ENCODE measurements around the gene MRPL30. TPM values are rescaled to one million over a fixed set of nuclear protein-coding genes. Genes with fewer than 3 reads are reported as not detected.

Gene MRPL30
- total RNA-seq, 1 donor from 2014 or later = 40.2 TPM

- Mint-ChIP-seq H3K27me3 (ENCODE audit: unreplicated experiment) (peaks cover 1% of the 10 kb centered on the region), H3K27ac (ENCODE audit: unreplicated experiment) (peak within 1 kb of the TSS; percentile 71), H3K4me1 (ENCODE audit: low read depth, unreplicated experiment) (peaks cover 3% of the 10 kb centered on the region), H3K4me3 (ENCODE audit: unreplicated experiment) (peak within 1 kb of the TSS; percentile 93), H3K36me3 (ENCODE audit: unreplicated experiment) (no peaks in the 10 kb centered on the region), H3K9me3 (ENCODE audit: unreplicated experiment) (peaks cover 2% of the 10 kb centered on the region)
- TF ChIP-seq CTCF (IDR thresholded peaks at IDR 0.05; ENCODE audit: partially characterized antibody, unreplicated experiment) = no peak
- peak; percentile 91 for DNase-seq
Measured at GRCh38 chr2:99154643-99155536, 26.1 kb upstream of the MRPL30 start, which contains the start of the genes LIPT1 and TSGA10. TSS of gene LIPT1 (plus strand) at chr2:99154967. CDS start at chr2:99161958, 6,991 bp downstream. TSS of gene TSGA10 (minus strand) at chr2:99154942. CDS start at chr2:99109439, 45,503 bp downstream.

GRCh38 chr2:99156891-99157290, 24.1 kb upstream of the MRPL30 start:
- Mint-ChIP-seq H3K27me3 (ENCODE audit: unreplicated experiment) (peaks cover 1% of the 10 kb centered on the region), H3K4me1 (ENCODE audit: low read depth, unreplicated experiment) (peaks cover 3% of the 10 kb centered on the region), H3K9me3 (ENCODE audit: unreplicated experiment) (peaks cover 2% of the 10 kb centered on the region), H3K27ac (ENCODE audit: unreplicated experiment) (no peak overlapping the region), H3K4me3 (ENCODE audit: unreplicated experiment) (no peak overlapping the region), H3K36me3 (ENCODE audit: unreplicated experiment) (no peaks in the 10 kb centered on the region)
- no peak for DNase-seq
- no peak for TF ChIP-seq CTCF (IDR thresholded peaks at IDR 0.05; ENCODE audit: partially characterized antibody, unreplicated experiment)

- Mint-ChIP-seq H3K4me1 (ENCODE audit: low read depth, unreplicated experiment) (peaks cover 3% of the 10 kb centered on the region), H3K27ac (ENCODE audit: unreplicated experiment) (no peak overlapping the region), H3K36me3 (ENCODE audit: unreplicated experiment) (no peaks in the 10 kb centered on the region), H3K4me3 (ENCODE audit: unreplicated experiment) (no peak overlapping the region), H3K27me3 (ENCODE audit: unreplicated experiment) (peaks cover 1% of the 10 kb centered on the region), H3K9me3 (ENCODE audit: unreplicated experiment) (peaks cover 2% of the 10 kb centered on the region)
- DNase-seq = no peak
- no peak for TF ChIP-seq CTCF (IDR thresholded peaks at IDR 0.05; ENCODE audit: partially characterized antibody, unreplicated experiment)
Measured at GRCh38 chr2:99158599-99158998, 22.4 kb upstream of the MRPL30 start.

- Mint-ChIP-seq H3K4me1 (ENCODE audit: low read depth, unreplicated experiment) (peaks cover 3% of the 10 kb centered on the region), H3K4me3 (ENCODE audit: unreplicated experiment) (no peak overlapping the region), H3K36me3 (ENCODE audit: unreplicated experiment) (no peaks in the 10 kb centered on the region), H3K9me3 (ENCODE audit: unreplicated experiment) (peaks cover 2% of the 10 kb centered on the region), H3K27me3 (ENCODE audit: unreplicated experiment) (peaks cover 1% of the 10 kb centered on the region), H3K27ac (ENCODE audit: unreplicated experiment) (no peak overlapping the region)
- DNase-seq = no peak
- no peak for TF ChIP-seq CTCF (IDR thresholded peaks at IDR 0.05; ENCODE audit: partially characterized antibody, unreplicated experiment)
Measured at GRCh38 chr2:99159594-99159993, 21.4 kb upstream of the MRPL30 start.

- no peak for TF ChIP-seq CTCF (IDR thresholded peaks at IDR 0.05; ENCODE audit: partially characterized antibody, unreplicated experiment)
- no peaks in the 10 kb centered on the region for H3K9me3 Mint-ChIP-seq (ENCODE audit: unreplicated experiment)
- H3K27me3 Mint-ChIP-seq (ENCODE audit: unreplicated experiment) = no peaks in the 10 kb centered on the region
- no peaks in the 10 kb centered on the region for H3K36me3 Mint-ChIP-seq (ENCODE audit: unreplicated experiment)
- no peak overlapping the region for H3K27ac Mint-ChIP-seq (ENCODE audit: unreplicated experiment)
- no peaks in the 10 kb centered on the region for H3K4me1 Mint-ChIP-seq (ENCODE audit: low read depth, unreplicated experiment)
- no peak overlapping the region for H3K4me3 Mint-ChIP-seq (ENCODE audit: unreplicated experiment)
- no peak for DNase-seq
Measured at GRCh38 chr2:99166218-99166617, 14.8 kb upstream of the MRPL30 start.
